NCI-H2196 treated with DMSO at 0.1 percent for 48 hours (cell line): Measurements from ENCODE around the gene CNGA3.
A peak's percentile ranks its signal among the peaks of the same experiment; 100 is the strongest.

ENCODE experiments used
- DNase-seq: peaks from one replicate; lab custom pipeline; 2025; ENCODE audit not compliant: unreplicated experiment; lab: John Stamatoyannopoulos, UW

Gene CNGA3

GRCh38 chr2:98327776-98328175 is 18.5 kb upstream of the CNGA3 start:
- no peak for DNase-seq

GRCh38 chr2:98329549-98329948 is 16.7 kb upstream of the CNGA3 start:
- DNase-seq: no peak

GRCh38 chr2:98332989-98333388 is 13.3 kb upstream of the CNGA3 start:
- DNase-seq: no peak

- DNase-seq: no peak
Measured at GRCh38 chr2:98333922-98334321, 12.3 kb upstream of the CNGA3 start.

GRCh38 chr2:98334439-98335078 is 11.7 kb upstream of the CNGA3 start:
- DNase-seq: no peak

GRCh38 chr2:98335271-98335670 is 11.0 kb upstream of the CNGA3 start:
- DNase-seq: no peak

- DNase-seq: no peak
Measured at GRCh38 chr2:98341241-98341640, 5.0 kb upstream of the CNGA3 start.

GRCh38 chr2:98343285-98343684 is 3.0 kb upstream of the CNGA3 start:
- DNase-seq: no peak

- no peak for DNase-seq
Measured at GRCh38 chr2:98347298-98348065, 1.2 kb downstream of the CNGA3 start.

GRCh38 chr2:98348066-98348561 is 1.9 kb downstream of the CNGA3 start:
- DNase-seq: peak; percentile 26

- DNase-seq: no peak
Measured at GRCh38 chr2:98350411-98350810, 4.2 kb downstream of the CNGA3 start.

- DNase-seq: no peak
Measured at GRCh38 chr2:98355881-98356280, 9.6 kb downstream of the CNGA3 start.

GRCh38 chr2:98356729-98357128 is 10.5 kb downstream of the CNGA3 start:
- DNase-seq: no peak

GRCh38 chr2:98357849-98358248 is 11.6 kb downstream of the CNGA3 start:
- DNase-seq: no peak

GRCh38 chr2:98359986-98360385 is 13.7 kb downstream of the CNGA3 start:
- DNase-seq: no peak

- DNase-seq: no peak
Measured at GRCh38 chr2:98367721-98368120, 21.5 kb downstream of the CNGA3 start.

GRCh38 chr2:98369710-98370239 is 23.5 kb downstream of the CNGA3 start:
- no peak for DNase-seq

- no peak for DNase-seq
Measured at GRCh38 chr2:98372121-98372520, 25.9 kb downstream of the CNGA3 start.

GRCh38 chr2:98372579-98372978 is 26.3 kb downstream of the CNGA3 start:
- no peak for DNase-seq

GRCh38 chr2:98374286-98374685 is 28.0 kb downstream of the CNGA3 start:
- no peak for DNase-seq

GRCh38 chr2:98374958-98375570 is 28.8 kb downstream of the CNGA3 start:
- DNase-seq: no peak
